GM12891 (cell line): ENCODE measurements around the gene SPTBN4.

Experiments used
- DNase-seq: peaks from one replicate; pipeline ENCODE4 v3.0.0; 2011; ENCODE audit warnings: low spot score; ENCODE audit not compliant: insufficient read length
- FAIRE-seq: peaks from 2 replicates; lab custom pipeline; 2011; peaks lifted over from hg19 to GRCh38; lab: Jason Lieb, UNC
- PAX5 ChIP-seq: IDR thresholded peaks from 2 replicates; pipeline ENCODE4 v1.6.1; 2011; ENCODE audit warnings: low read length, moderate library complexity, mild to moderate bottlenecking; ENCODE audit not compliant: insufficient read depth, severe bottlenecking
- POLR2A ChIP-seq: IDR thresholded peaks from 2 replicates; pipeline ENCODE4 v1.6.1; 2011; ENCODE audit warnings: low read depth, low read length, control low read depth
- POLR2AphosphoS5 ChIP-seq: IDR thresholded peaks from 2 replicates; pipeline ENCODE4 v1.6.1; 2011; ENCODE audit warnings: low read depth, low read length, control low read depth
- POU2F2 ChIP-seq: IDR thresholded peaks from 2 replicates; pipeline ENCODE4 v1.6.1; 2011; ENCODE audit warnings: low read depth, mild to moderate bottlenecking, control low read depth, low read length, moderate library complexity
- SPI1 ChIP-seq: IDR thresholded peaks from 2 replicates; pipeline ENCODE4 v1.6.1; 2011; ENCODE audit warnings: low read depth, low read length, control low read depth
- TAF1 ChIP-seq: IDR thresholded peaks from 2 replicates; pipeline ENCODE4 v1.6.1; 2011; ENCODE audit warnings: low read depth, low read length, control low read depth

The SPTBN4 gene

GRCh38 chr19:40570313-40571004 lies 103.7 kb downstream of the SPTBN4 start:
- DNase-seq (peak; percentile 98), FAIRE-seq (peak; percentile 99)
- no peak for TF ChIP-seq POLR2A
- TF ChIP-seq POU2F2: no peak

DNA sequence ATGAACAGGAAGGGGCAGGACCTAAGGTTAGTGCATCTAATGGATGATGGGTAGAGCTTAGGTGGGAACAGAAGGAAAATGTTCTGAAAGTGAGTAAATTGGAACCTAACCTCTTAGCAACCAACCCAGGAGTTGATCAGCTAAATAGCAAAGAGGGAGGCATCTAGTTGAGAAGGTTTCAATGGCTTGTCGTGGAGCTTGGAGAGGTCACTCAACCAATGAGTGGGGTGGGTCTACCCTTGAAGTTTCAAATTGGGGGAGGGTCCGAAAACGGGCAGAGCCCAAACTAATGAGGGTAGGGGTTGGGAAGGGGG lies 104.2 kb downstream of the SPTBN4 start:
- TF ChIP-seq SPI1 (no peak), POU2F2 (no peak), PAX5 (no peak), POLR2A (no peak), TAF1 (no peak), POLR2AphosphoS5 (no peak)
- no peak for FAIRE-seq
- no peak for DNase-seq

- no peak for DNase-seq
- TF ChIP-seq SPI1 (no peak), TAF1 (no peak), POLR2AphosphoS5 (no peak), POU2F2 (no peak), POLR2A (no peak)
- FAIRE-seq: no peak
Observed at GRCh38 chr19:40571831-40572495, 105.2 kb downstream of the SPTBN4 start.

GRCh38 chr19:40575326-40575725 lies 108.5 kb downstream of the SPTBN4 start:
- DNase-seq (no peak), FAIRE-seq (no peak)
- TF ChIP-seq POLR2A: no peak
- no peak for TF ChIP-seq POU2F2
- no peak for TF ChIP-seq SPI1
- TF ChIP-seq PAX5: no peak
- no peak for TF ChIP-seq POLR2AphosphoS5
- no peak for TF ChIP-seq TAF1

DNA sequence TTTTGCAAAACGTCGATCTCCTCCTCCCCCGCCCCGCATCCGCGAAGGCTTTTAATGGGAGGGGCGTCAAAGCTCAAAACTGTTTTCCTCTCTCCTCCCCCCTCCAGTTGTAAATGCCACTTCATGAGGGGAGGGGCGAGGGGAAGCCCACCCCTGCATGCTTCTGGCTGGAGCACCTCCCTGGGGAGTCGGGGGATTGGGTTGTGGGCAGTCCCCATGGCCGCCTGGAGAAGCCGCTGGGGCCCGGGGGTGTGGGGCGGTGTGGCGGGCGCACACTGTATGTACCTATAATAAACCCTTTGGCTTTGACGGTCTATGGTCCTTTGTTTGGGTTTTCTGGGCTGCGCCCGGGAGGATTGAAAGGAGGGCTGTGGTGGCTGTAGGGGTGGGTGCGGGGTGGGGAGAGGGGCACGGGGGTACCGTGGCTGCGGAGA lies 109.4 kb downstream of the SPTBN4 start:
- TF ChIP-seq POLR2A: no peak
- TF ChIP-seq POLR2AphosphoS5: no peak
- TF ChIP-seq POU2F2: no peak
- FAIRE-seq: no peak
- no peak for DNase-seq

DNA sequence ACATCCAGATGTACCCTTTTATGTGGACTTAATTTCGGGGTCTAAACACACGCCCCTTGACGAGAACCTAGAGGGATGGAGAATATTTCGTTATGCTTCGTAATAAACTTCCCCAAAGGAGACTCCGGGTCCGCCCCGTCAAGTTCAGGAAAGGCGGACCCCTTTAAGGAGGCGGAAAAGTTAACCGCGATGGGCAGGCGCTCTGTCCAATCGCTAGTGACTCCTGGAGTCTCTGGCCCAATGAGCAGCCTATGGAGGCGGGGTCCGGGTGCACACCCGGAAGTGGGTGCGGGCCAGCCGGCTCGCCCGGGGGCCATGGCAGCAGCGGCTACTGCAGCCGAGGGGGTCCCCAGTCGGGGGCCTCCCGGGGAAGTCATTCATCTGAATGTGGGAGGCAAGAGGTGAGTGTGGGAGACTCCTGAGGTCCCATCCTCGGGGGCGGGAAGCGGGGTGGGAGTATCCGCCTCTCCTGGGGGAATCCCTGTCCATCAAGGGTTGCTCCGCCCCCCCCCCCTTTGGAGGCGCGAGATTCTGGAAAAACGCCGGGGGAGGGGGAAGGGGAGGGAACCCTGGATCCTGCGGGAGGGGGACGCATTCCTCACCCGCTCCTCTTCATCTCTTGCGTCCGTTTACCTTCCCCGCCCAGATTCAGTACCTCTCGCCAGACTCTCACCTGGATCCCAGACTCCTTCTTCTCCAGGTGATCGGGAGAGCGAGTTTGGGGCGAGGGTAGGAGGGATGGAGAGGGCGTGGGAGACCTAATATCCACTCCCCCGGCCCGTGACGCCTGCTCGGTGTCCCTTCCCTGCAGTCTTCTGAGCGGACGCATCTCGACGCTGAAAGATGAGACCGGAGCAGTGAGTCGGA lies 110.0 kb downstream of the SPTBN4 start, which contains the start of gene SHKBP1:
SHKBP1 (plus strand) TSS at position 289 of the 867 bp plus-strand sequence; CDS start at position 316, 27 bp downstream.
- peak; percentile 99 for DNase-seq
- TF ChIP-seq POLR2A: 0 out of 2 replicates have a peak, but pooled peaks have one; percentile 26
- TF ChIP-seq PAX5: no peak
- TF ChIP-seq POU2F2: peak; percentile 44; the same call in 1 of the 2 replicates
- peak; percentile 54; the same call in 1 of the 2 replicates for TF ChIP-seq POLR2AphosphoS5
- no peak for TF ChIP-seq SPI1
- peak; percentile 70; the same call in 1 of the 2 replicates for TF ChIP-seq TAF1
- peak; percentile 87 for FAIRE-seq

- FAIRE-seq (no peak), DNase-seq (no peak)
- TF ChIP-seq PAX5 (no peak), POLR2A (no peak), TAF1 (no peak), POU2F2 (no peak), POLR2AphosphoS5 (no peak), SPI1 (no peak)
Observed at GRCh38 chr19:40578442-40578908, 111.7 kb downstream of the SPTBN4 start.

- TF ChIP-seq PAX5 (no peak), POU2F2 (no peak), POLR2AphosphoS5 (no peak), TAF1 (no peak), POLR2A (no peak), SPI1 (no peak)
- no peak for FAIRE-seq
Observed at GRCh38 chr19:40580619-40581018, 113.8 kb downstream of the SPTBN4 start.

GRCh38 chr19:40581531-40581930 lies 114.7 kb downstream of the SPTBN4 start:
- no peak for FAIRE-seq
- TF ChIP-seq SPI1: no peak
- TF ChIP-seq POU2F2: no peak

More at GRCh38 chr19:40580619-40581018, 113.8 kb downstream of the SPTBN4 start:
- no peak for DNase-seq

More at GRCh38 chr19:40581531-40581930, 114.7 kb downstream of the SPTBN4 start:
- no peak for DNase-seq
